ENCODE results near the gene MAP2K3.
"Not testable (repeated sequence)": the region's sequence is repeated elsewhere in the genome, so short reads cannot be mapped to it uniquely, and the experiment has no call there.

Gene MAP2K3

GRCh38 chr17:21310061-21310765, 25.7 kb downstream of the MAP2K3 start:
- not testable (repeated sequence) for DNase-seq (ENCODE audit: low read depth in 2 of 2)

- DNase-seq (ENCODE audit: low read depth in 2 of 2), result not testable (repeated sequence)
Observed at GRCh38 chr17:21310766-21311602, 26.5 kb downstream of the MAP2K3 start.

- no peak for DNase-seq (ENCODE audit: low read depth in 2 of 2)
Observed at GRCh38 chr17:21313320-21313719, 28.8 kb downstream of the MAP2K3 start.

- DNase-seq (ENCODE audit: low read depth in 2 of 2), result not testable (repeated sequence)
Observed at GRCh38 chr17:21313761-21314160, 29.2 kb downstream of the MAP2K3 start.

- DNase-seq (ENCODE audit: low read depth in 2 of 2), result not testable (repeated sequence)
Observed at GRCh38 chr17:21314261-21314664, 29.8 kb downstream of the MAP2K3 start.

GRCh38 chr17:21314701-21315111, 30.2 kb downstream of the MAP2K3 start:
- not testable (repeated sequence) for DNase-seq (ENCODE audit: low read depth in 2 of 2)

GRCh38 chr17:21315246-21316000, 30.9 kb downstream of the MAP2K3 start:
- not testable (repeated sequence) for DNase-seq (ENCODE audit: low read depth in 2 of 2)

GRCh38 chr17:21316212-21316886, 31.8 kb downstream of the MAP2K3 start:
- not testable (repeated sequence) for DNase-seq (ENCODE audit: low read depth in 2 of 2)

- not testable (repeated sequence) for DNase-seq (ENCODE audit: low read depth in 2 of 2)
Observed at GRCh38 chr17:21316887-21317500, 32.5 kb downstream of the MAP2K3 start.

- not testable (repeated sequence) for DNase-seq (ENCODE audit: low read depth in 2 of 2)
Observed at GRCh38 chr17:21317821-21318220, 33.3 kb downstream of the MAP2K3 start.

GRCh38 chr17:21318439-21318838, 33.9 kb downstream of the MAP2K3 start:
- no peak for DNase-seq (ENCODE audit: low read depth in 2 of 2)

GRCh38 chr17:21318856-21319255, 34.3 kb downstream of the MAP2K3 start:
- not testable (repeated sequence) for DNase-seq (ENCODE audit: low read depth in 2 of 2)

- not testable (repeated sequence) for DNase-seq (ENCODE audit: low read depth in 2 of 2)
Observed at GRCh38 chr17:21319256-21319655, 34.7 kb downstream of the MAP2K3 start.

- not testable (repeated sequence) for DNase-seq (ENCODE audit: low read depth in 2 of 2)
Observed at GRCh38 chr17:21319686-21320375, 35.3 kb downstream of the MAP2K3 start.

- not testable (repeated sequence) for DNase-seq (ENCODE audit: low read depth in 2 of 2)
Observed at GRCh38 chr17:21320430-21320829, 35.9 kb downstream of the MAP2K3 start.

GRCh38 chr17:21321061-21321460, 36.5 kb downstream of the MAP2K3 start:
- DNase-seq (ENCODE audit: low read depth in 2 of 2), result not testable (repeated sequence)

- not testable (repeated sequence) for DNase-seq (ENCODE audit: low read depth in 2 of 2)
Observed at GRCh38 chr17:21321744-21322191, 37.3 kb downstream of the MAP2K3 start.

GRCh38 chr17:21323257-21324111, 39.0 kb downstream of the MAP2K3 start:
- not testable (repeated sequence) for DNase-seq (ENCODE audit: low read depth in 2 of 2)

- DNase-seq (ENCODE audit: low read depth in 2 of 2), result not testable (repeated sequence)
Observed at GRCh38 chr17:21324741-21325140, 40.2 kb downstream of the MAP2K3 start.

Data from fibroblast of skin of left quadriceps (primary cell).